Adipocyte (in vitro differentiated cells): ENCODE data around the gene CCDC178.
"Not testable (repeated sequence)": the region's sequence is repeated elsewhere in the genome, so short reads cannot be mapped to it uniquely, and the experiment has no call there.

Experiments used
- DNase-seq: peaks from one replicate; pipeline ENCODE4 v3.0.0-alpha.2; 2015; ENCODE audit warnings: low read depth
- H3K27me3 ChIP-seq: replicated peaks from 2 replicates; pipeline ENCODE4 v1.7.0; 2013; ENCODE audit warnings: mild to moderate bottlenecking, low read length, moderate library complexity; ENCODE audit not compliant: control insufficient read depth, insufficient read depth
- H3K36me3 ChIP-seq: 2 replicates; pipeline ENCODE4 v1.7.0; 2013; ENCODE audit warnings: low read length, mild to moderate bottlenecking, moderate library complexity; ENCODE audit not compliant: control insufficient read depth, insufficient read depth, severe bottlenecking
- H3K4me1 ChIP-seq: 2 replicates; pipeline ENCODE4 v1.7.0; 2013; ENCODE audit warnings: mild to moderate bottlenecking, low read length, moderate library complexity; ENCODE audit not compliant: control insufficient read depth, insufficient read depth
- H3K4me3 ChIP-seq: 2 replicates; pipeline ENCODE4 v1.7.0; 2013; ENCODE audit warnings: mild to moderate bottlenecking, low read length, moderate library complexity
- H3K9ac ChIP-seq: 2 replicates; pipeline ENCODE4 v1.7.0; 2013; ENCODE audit warnings: mild to moderate bottlenecking, low read length, moderate library complexity
- H3K9me3 ChIP-seq: 2 replicates; pipeline ENCODE4 v1.7.0; 2013; ENCODE audit warnings: mild to moderate bottlenecking, low read length, moderate library complexity; ENCODE audit not compliant: control insufficient read depth

CCDC178 gene

DNA sequence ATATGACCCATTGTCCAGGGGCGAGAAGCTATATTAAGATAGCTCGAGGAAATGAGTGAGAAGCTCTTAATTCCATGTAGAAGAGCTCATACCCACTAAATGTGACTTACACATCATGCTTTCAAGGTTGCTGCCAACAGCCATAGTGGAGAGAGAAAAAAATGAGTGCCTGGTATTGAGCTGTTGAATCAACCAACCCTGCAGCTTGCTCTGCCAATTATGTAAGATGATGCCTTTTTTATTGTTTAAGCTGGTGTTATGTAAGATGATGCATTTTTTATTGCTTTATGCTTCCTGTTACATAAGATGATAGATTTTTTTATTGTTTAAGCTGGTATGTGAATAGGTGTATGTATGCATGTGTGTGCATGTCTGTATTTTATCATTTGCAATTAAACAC lies 228.2 kb downstream of the CCDC178 start:
- DNase-seq: no peak
- Histone ChIP-seq H3K36me3 (no peaks in the 10 kb centered on the region), H3K4me1 (no peaks in the 10 kb centered on the region), H3K4me3 (no peak overlapping the region), H3K9me3 (no peaks in the 10 kb centered on the region), H3K27me3 (peaks cover 5% of the 10 kb centered on the region), H3K9ac (no peak overlapping the region)

DNA sequence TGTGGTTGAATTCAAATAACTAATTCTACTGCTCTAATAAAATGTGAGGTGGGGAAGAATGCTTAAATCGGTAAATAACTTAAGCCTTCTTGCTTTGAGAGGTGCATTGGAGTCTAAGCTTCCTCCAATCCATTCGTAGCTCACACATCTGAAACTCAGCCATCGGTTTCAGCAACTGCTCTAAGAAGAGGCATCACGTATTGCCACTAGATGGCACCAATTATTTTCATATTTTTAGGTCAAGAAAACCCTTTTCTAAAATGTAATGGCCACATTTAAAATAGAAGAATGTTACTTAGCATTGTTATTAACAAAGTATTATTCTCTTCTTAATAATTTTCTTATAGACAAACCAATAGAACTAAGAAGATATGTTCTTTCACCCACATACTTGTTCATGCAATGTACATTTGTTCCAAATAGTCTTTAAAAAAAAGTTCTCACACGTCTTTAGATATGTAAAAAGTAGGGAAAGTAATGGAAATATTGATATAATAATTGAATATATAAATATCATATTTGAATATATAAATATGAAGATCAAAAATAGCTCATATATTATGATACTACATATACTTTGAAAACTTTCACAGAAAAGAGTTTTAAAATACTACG lies 229.8 kb downstream of the CCDC178 start:
- no peaks in the 10 kb centered on the region for H3K36me3 ChIP-seq
- no peaks in the 10 kb centered on the region for H3K4me1 ChIP-seq
- no peak overlapping the region for H3K4me3 ChIP-seq
- peaks cover 5% of the 10 kb centered on the region for H3K27me3 ChIP-seq
- DNase-seq: peak; percentile 73
- no peak overlapping the region for H3K9ac ChIP-seq
- H3K9me3 ChIP-seq: no peaks in the 10 kb centered on the region

DNA sequence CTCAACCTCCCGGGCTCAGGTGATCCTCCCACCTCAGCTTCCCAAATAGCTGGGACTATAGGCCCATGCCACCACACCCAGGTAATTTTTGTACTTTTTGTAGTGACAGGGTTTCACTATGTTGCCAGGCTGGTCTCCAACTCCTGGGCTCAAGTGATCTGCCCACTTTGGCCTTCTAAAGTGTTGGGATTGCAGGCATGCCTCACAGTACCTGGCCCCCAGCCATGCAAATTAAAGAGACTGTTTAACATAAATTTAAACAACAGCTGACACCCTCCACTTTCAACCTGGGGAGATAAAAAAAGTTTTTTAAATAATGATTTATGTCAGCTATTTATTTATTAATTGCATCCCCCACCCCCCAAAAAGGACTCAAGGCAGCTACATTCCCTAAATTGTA lies 234.7 kb downstream of the CCDC178 start:
- Histone ChIP-seq H3K9ac (no peak overlapping the region), H3K4me3 (no peak overlapping the region), H3K36me3 (no peaks in the 10 kb centered on the region), H3K27me3 (peaks cover 5% of the 10 kb centered on the region), H3K9me3 (no peaks in the 10 kb centered on the region), H3K4me1 (peaks cover 3% of the 10 kb centered on the region)
- DNase-seq: no peak

DNA sequence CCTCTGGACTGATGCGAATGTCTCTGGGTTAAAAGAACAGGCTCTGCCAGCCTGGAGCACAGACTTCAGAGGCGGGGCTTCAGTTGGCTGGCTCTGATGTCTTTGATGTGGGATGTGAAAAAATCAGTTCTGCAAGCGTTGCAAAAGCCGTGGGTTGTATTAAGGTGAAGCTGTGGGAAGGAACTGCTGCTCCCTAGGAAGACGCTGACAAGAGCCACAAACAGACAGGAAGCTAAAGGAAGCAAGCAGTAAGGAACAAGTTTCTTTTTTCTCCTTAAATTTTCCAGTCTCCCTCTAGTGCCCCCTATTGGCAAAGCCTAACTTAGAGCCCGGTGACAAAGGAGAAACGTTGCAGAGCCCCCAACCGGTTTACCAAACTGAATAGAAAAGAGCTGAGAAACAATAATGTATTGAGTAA lies 239.0 kb downstream of the CCDC178 start:
- peaks cover 3% of the 10 kb centered on the region for H3K4me1 ChIP-seq
- peak overlapping the region; percentile 65 for H3K4me3 ChIP-seq
- DNase-seq: peak; percentile 69
- no peaks in the 10 kb centered on the region for H3K9me3 ChIP-seq
- H3K36me3 ChIP-seq: no peaks in the 10 kb centered on the region
- no peaks in the 10 kb centered on the region for H3K27me3 ChIP-seq
- H3K9ac ChIP-seq: no peak overlapping the region

DNA sequence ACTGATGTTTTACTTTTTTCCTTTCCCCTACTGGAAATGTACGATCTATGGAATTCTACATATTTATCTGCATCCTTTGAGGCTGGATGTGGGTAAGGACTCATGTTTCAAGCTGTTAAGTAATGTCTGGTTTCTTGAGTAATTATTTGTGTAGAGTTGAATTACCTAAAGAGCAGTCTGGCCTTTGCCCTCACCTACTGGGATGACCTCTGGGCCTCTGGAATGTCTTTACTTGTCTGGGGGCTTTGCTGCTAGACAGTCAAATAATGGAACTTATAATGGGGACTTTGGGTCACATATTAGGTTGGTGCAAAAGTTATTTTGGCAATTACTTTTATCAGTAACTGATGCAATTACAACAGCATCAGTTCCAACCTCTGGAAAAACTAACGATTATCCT lies 244.7 kb downstream of the CCDC178 start:
- Histone ChIP-seq H3K4me3 (no peak overlapping the region), H3K4me1 (no peaks in the 10 kb centered on the region), H3K9ac (no peak overlapping the region), H3K36me3 (no peaks in the 10 kb centered on the region), H3K27me3 (no peaks in the 10 kb centered on the region), H3K9me3 (no peaks in the 10 kb centered on the region)
- no peak for DNase-seq

DNA sequence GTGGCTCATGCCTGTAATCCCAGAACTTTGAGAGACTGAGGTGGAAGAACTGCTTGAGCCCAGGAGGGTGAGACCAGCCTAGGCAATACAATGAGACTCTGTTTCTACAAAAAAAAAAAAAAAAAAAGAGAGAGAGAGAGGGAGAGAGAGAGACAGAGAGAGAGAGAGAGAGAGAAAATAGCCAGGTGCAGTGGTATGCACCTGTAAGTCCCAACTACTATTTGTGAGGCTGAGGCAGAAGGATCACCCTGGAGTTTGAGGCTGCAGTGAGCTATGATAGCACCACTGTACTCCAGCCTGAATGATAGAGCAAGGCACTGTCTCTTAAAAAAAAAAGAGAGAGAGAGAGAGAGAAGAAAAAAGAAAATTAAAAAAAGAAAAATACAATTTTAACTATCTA lies 245.7 kb downstream of the CCDC178 start:
- no peaks in the 10 kb centered on the region for H3K9me3 ChIP-seq
- no peaks in the 10 kb centered on the region for H3K36me3 ChIP-seq
- H3K4me1 ChIP-seq: no peaks in the 10 kb centered on the region
- no peak for DNase-seq
- no peaks in the 10 kb centered on the region for H3K27me3 ChIP-seq
- no peak overlapping the region for H3K9ac ChIP-seq
- no peak overlapping the region for H3K4me3 ChIP-seq

DNA sequence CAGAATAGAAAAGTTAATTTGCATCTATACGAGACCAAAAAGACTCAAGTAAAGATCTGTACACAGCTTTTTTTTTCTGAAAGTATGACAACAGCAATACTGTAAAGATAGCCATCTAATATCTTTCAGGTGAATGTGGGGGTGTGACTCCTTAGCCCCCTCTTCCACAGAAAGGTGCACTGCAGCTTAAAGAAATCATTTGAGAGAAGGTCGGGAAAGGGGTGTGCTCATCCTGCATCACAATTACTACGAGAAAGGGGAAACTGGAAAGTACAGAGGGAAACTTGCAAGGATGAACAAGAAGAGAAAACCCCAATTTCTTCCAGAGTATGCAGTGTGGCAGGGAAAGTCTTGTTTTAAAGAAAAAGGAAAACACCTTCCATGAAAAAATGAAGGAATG lies 255.6 kb downstream of the CCDC178 start:
- Histone ChIP-seq H3K27me3 (peaks cover 11% of the 10 kb centered on the region), H3K9me3 (no peaks in the 10 kb centered on the region), H3K36me3 (no peaks in the 10 kb centered on the region), H3K9ac (no peak overlapping the region), H3K4me3 (no peak overlapping the region), H3K4me1 (no peaks in the 10 kb centered on the region)
- DNase-seq: no peak

DNA sequence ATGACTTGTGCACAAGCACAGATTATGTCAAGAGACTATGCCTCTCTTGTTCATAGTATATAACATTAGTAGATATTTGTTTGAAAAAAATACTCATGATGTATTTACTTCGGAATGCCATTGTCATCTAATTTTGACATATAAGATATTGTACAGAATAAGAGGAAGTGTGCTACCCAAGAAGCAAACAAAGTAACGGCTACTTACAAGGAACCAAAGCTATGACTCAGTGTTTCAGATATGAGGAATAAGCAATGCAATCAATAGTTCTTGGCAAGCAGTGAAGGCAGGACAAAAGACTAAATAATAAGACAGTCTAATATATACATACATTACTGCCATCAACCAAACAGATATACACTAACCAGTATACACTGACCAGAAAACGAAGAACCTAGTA lies 256.3 kb downstream of the CCDC178 start:
- no peak overlapping the region for H3K4me3 ChIP-seq
- H3K27me3 ChIP-seq: peaks cover 11% of the 10 kb centered on the region
- H3K36me3 ChIP-seq: no peaks in the 10 kb centered on the region
- H3K9ac ChIP-seq: no peak overlapping the region
- DNase-seq: no peak
- no peaks in the 10 kb centered on the region for H3K4me1 ChIP-seq
- H3K9me3 ChIP-seq: no peaks in the 10 kb centered on the region

DNA sequence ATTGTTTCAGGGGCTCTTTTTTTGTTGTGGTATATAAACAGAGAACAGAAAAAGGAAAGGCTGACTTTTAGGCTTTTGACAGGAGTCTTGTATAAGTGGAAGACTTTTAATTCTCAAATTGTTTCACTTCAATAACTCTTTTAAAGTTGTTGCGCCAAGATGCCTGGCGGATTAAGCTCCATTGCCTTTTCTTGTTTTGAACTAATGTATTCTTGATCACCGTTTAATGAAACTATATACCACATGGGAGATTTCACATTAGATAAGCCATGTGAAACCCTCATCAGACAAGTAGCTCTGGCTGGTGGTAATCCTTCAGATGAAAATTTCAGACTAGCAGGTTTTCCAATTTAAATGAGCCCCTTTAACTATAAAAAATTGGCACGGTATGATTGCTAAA lies 257.4 kb downstream of the CCDC178 start:
- no peaks in the 10 kb centered on the region for H3K9me3 ChIP-seq
- DNase-seq: no peak
- H3K4me1 ChIP-seq: no peaks in the 10 kb centered on the region
- H3K36me3 ChIP-seq: no peaks in the 10 kb centered on the region
- H3K4me3 ChIP-seq: no peak overlapping the region
- peaks cover 14% of the 10 kb centered on the region for H3K27me3 ChIP-seq
- H3K9ac ChIP-seq: no peak overlapping the region

DNA sequence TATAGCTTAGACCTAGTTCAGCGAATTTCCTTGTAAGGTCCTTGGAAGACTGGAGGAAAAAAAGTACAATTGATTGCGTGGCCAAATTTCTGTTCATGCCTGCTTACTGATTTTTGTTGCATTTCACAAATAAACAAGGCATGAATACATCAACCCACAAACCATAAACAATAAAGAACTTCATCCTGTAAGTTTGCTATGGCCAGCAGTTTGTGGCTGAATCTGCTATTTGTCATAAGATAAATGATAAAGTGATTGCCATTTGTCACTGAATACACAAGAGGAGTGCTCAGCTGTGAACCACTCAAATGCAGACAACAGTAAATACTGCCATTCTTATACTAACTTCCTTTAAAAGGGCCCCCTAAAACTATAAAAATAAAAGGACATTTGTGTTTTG lies 259.5 kb downstream of the CCDC178 start:
- no peak overlapping the region for H3K9ac ChIP-seq
- H3K27me3 ChIP-seq: peaks cover 20% of the 10 kb centered on the region
- H3K4me1 ChIP-seq: no peaks in the 10 kb centered on the region
- H3K36me3 ChIP-seq: no peaks in the 10 kb centered on the region
- no peak overlapping the region for H3K4me3 ChIP-seq
- DNase-seq: no peak
- no peaks in the 10 kb centered on the region for H3K9me3 ChIP-seq

DNA sequence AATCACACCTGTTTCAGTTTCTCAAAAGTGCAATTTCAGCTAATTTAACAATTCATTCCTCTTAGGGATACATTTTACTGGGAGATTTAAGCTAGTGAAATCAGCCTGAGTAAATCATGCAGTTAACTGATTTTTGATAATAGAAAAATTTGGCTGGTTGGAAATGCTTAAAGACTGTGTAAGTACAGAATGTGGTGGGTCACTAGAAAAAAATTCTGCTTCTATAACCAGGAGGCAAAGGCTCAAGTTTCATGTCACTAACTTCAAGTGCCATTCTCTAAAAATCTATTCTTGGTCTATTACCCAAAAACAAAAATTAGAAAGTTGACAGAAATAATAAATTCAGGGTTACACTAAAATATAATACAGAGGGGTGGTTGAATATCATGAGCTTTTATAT lies 271.3 kb downstream of the CCDC178 start:
- H3K27me3 ChIP-seq: no peaks in the 10 kb centered on the region
- no peaks in the 10 kb centered on the region for H3K9me3 ChIP-seq
- H3K36me3 ChIP-seq: no peaks in the 10 kb centered on the region
- no peak for DNase-seq
- H3K4me3 ChIP-seq: no peak overlapping the region
- H3K9ac ChIP-seq: no peak overlapping the region
- H3K4me1 ChIP-seq: no peaks in the 10 kb centered on the region

DNA sequence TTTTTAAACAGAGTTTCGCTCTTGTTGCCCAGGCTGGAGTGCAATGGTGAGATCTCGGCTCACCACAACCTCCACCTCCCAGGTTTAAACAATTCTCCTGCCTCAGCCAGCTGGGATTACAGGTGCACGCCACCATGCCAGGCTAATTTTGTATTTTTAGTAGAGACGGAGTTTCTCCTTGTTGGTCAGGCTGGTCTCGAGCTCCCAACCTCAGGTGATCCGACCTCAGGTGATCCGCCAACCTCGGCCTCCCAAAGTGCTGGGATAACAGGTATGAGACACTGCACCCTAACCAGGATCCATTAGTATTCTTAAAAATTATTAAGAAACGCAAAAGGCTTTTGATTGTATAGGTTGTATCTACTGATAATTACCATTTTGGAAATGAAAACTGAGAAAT lies 276.4 kb downstream of the CCDC178 start:
- H3K4me1 ChIP-seq, H3K36me3 ChIP-seq, H3K9me3 ChIP-seq, H3K27me3 ChIP-seq, DNase-seq, H3K4me3 ChIP-seq, H3K9ac ChIP-seq: not testable (repeated sequence)
